Cardiac septum (tissue), 1 donor: ENCODE results near the gene MCC. TPM values are rescaled to one million over a fixed set of nuclear protein-coding genes. Genes with fewer than 3 reads are reported as not detected.

Experiments
- DNase-seq: peaks from one replicate; pipeline ENCODE4 v3.0.0-alpha.2; 2020; ENCODE audit warnings: low spot score
- intact Hi-C: fragments of 100-400 bp; cut with DNase I; formaldehyde crosslinking; loops from one replicate; pipeline ENCODE4 v1.14.0; 2022
- total RNA-seq: library from RNA; stranded (reverse); fragmentation: NEBNext Ultra II Directional; extraction: Animal tissue kit (Norgen Biotek cat#: 25700); gene quantifications from one replicate; pipeline ENCODE4 v1.2.1, GENCODE V29; 2021
- donor health status: DM: no; HTN: no; CAD: no.

Gene MCC
- total RNA-seq, 1 donor from 2014 or later = 17.7 TPM

- intact Hi-C loops = no loop called here
- DNase-seq = no peak
Observed at GRCh38 chr5:113178073-113178779, 310.0 kb downstream of the MCC start.

- no peak for DNase-seq
- intact Hi-C loops = no loop called here
Observed at GRCh38 chr5:113177225-113177624, 311.0 kb downstream of the MCC start.

GRCh38 chr5:113176734-113177133 is 311.5 kb downstream of the MCC start:
- DNase-seq = no peak
- intact Hi-C loops = no loop called here

GRCh38 chr5:113176196-113176595 is 312.1 kb downstream of the MCC start:
- no peak for DNase-seq
- intact Hi-C loops = no loop called here

- intact Hi-C loops = no loop called here
- DNase-seq = no peak
Observed at GRCh38 chr5:113172231-113172826, 315.9 kb downstream of the MCC start.

GRCh38 chr5:113171520-113171919 is 316.7 kb downstream of the MCC start:
- DNase-seq = no peak
- intact Hi-C loops = no loop called here

GRCh38 chr5:113170707-113171106 is 317.5 kb downstream of the MCC start:
- no peak for DNase-seq
- intact Hi-C loops = no loop called here

GRCh38 chr5:113169720-113170119 is 318.5 kb downstream of the MCC start:
- intact Hi-C loops = no loop called here
- DNase-seq = no peak

GRCh38 chr5:113167985-113168384 is 320.3 kb downstream of the MCC start:
- intact Hi-C loops = no loop called here

GRCh38 chr5:113166852-113167366 is 321.3 kb downstream of the MCC start:
- DNase-seq = no peak
- intact Hi-C loops = no loop called here

More at GRCh38 chr5:113167985-113168384, 320.3 kb downstream of the MCC start:
- DNase-seq = no peak

GRCh38 chr5:113166261-113166660 is 322.0 kb downstream of the MCC start:
- intact Hi-C loops = no loop called here
- DNase-seq = no peak

- intact Hi-C loops = no loop called here
- DNase-seq = no peak
Observed at GRCh38 chr5:113164021-113164420, 324.2 kb downstream of the MCC start.

GRCh38 chr5:113163328-113163727 is 324.9 kb downstream of the MCC start:
- DNase-seq = no peak
- intact Hi-C loops = no loop called here

GRCh38 chr5:113162770-113163169 is 325.5 kb downstream of the MCC start:
- DNase-seq = no peak
- intact Hi-C loops = no loop called here

- no peak for DNase-seq
- intact Hi-C loops = no loop called here
Observed at GRCh38 chr5:113162208-113162607, 326.0 kb downstream of the MCC start.

- DNase-seq = no peak
- intact Hi-C loops = no loop called here
Observed at GRCh38 chr5:113161806-113162205, 326.4 kb downstream of the MCC start.

- intact Hi-C loops = no loop called here
- no peak for DNase-seq
Observed at GRCh38 chr5:113157886-113158285, 330.4 kb downstream of the MCC start.

GRCh38 chr5:113156271-113156877 is 331.9 kb downstream of the MCC start:
- intact Hi-C loops = no loop called here
- no peak for DNase-seq

- intact Hi-C loops = no loop called here
- no peak for DNase-seq
Observed at GRCh38 chr5:113153512-113154097, 334.6 kb downstream of the MCC start.

GRCh38 chr5:113152380-113152740 is 335.9 kb downstream of the MCC start:
- intact Hi-C loops = no loop called here
- DNase-seq = no peak
